DND-41 (cell line): ENCODE measurements around the gene XRN1.

Source experiments
- CTCF ChIP-seq: IDR thresholded peaks from 2 replicates; pipeline ENCODE4 v1.5.1; 2012; ENCODE audit warnings: borderline replicate concordance, low read length, moderate library complexity, mild to moderate bottlenecking; ENCODE audit not compliant: poor library complexity, severe bottlenecking; ENCODE audit errors: extremely low read depth
- EZH2 ChIP-seq: IDR thresholded peaks from 3 replicates; pipeline ENCODE4 v1.6.1; 2012; ENCODE audit warnings: borderline replicate concordance, low read depth, mild to moderate bottlenecking, moderate library complexity, low read length, inconsistent platforms; ENCODE audit not compliant: severe bottlenecking

DNA sequence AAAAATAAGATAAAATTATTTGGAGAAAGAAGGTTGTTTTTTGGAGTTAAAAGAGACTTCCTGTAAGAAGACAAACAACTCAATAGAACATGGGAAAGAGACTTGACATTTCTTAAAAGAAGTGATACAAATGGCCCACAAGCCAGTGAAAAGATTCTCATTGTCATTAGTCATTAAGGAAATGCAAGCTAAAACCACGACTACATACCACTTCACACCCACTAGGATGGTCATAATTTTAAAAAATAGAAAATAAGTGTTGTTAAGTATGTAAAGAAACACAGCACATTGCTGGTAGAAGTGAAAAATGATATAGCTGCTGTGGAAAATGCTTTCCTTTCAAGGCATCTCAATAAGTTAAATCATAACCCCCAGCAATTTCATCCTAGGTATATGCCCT, 178.1 kb downstream of the XRN1 start:
- TF ChIP-seq CTCF = no peak
- no peak for TF ChIP-seq EZH2
